Right lung (tissue), 5 donors: ENCODE data around the gene RAC3. TPM values are rescaled to one million over a fixed set of nuclear protein-coding genes. Genes with fewer than 3 reads are reported as not detected.
A peak's percentile ranks its signal among the peaks of the same experiment; 100 is the strongest.
"Not testable (repeated sequence)": the region's sequence is repeated elsewhere in the genome, so short reads cannot be mapped to it uniquely, and the experiment has no call there.

ENCODE experiments used
- DNase-seq, 2 donors: peaks; one replicate each; pipeline ENCODE4 v3.0.0-alpha.2; 2013
- polyA plus RNA-seq, 5 donors: library from polyadenylated mRNA; unstranded; fragments of 120-200 nt; gene quantifications; one replicate each; pipeline versions ENCODE4 v1.2.1 to v1.2.3, GENCODE V29; 2013; ENCODE audit warnings: inconsistent platforms in 1 of 5, low replicate concordance in 1 of 5; ENCODE audit not compliant: insufficient read length in 5 of 5, insufficient read depth in 1 of 5

RAC3 gene
- polyA plus RNA-seq, 5 donors: 11.6 to 26.2 (median 16.2) TPM

GRCh38 chr17:82037092-82037888 is 5.8 kb downstream of the RAC3 start, which contains the start of gene DCXR:
DCXR (minus strand) TSS chr17:82037697; CDS start chr17:82037682, 15 bp downstream.
- DNase-seq: peak; percentile 94 to 96

GRCh38 chr17:82037889-82038195 is 6.4 kb downstream of the RAC3 start:
- no peak for DNase-seq

- not testable (repeated sequence) for DNase-seq
Measured at GRCh38 chr17:82038796-82039409, 7.4 kb downstream of the RAC3 start.

- DNase-seq: no peak
Measured at GRCh38 chr17:82039695-82040299, 8.3 kb downstream of the RAC3 start.

- no peak for DNase-seq
Measured at GRCh38 chr17:82041144-82041814, 9.8 kb downstream of the RAC3 start.

- DNase-seq: no peak
Measured at GRCh38 chr17:82042649-82043048, 11.2 kb downstream of the RAC3 start.

- DNase-seq: no peak
Measured at GRCh38 chr17:82043507-82043906, 12.0 kb downstream of the RAC3 start.

- no peak for DNase-seq
Measured at GRCh38 chr17:82045936-82046484, 14.5 kb downstream of the RAC3 start.

GRCh38 chr17:82046903-82047302 is 15.4 kb downstream of the RAC3 start:
- DNase-seq: no peak

- no peak for DNase-seq
Measured at GRCh38 chr17:82047379-82047778, 15.9 kb downstream of the RAC3 start.

GRCh38 chr17:82047914-82048570 is 16.6 kb downstream of the RAC3 start:
- DNase-seq: no peak

- no peak for DNase-seq
Measured at GRCh38 chr17:82048571-82048971, 17.1 kb downstream of the RAC3 start.

- no peak for DNase-seq
Measured at GRCh38 chr17:82049106-82049505, 17.6 kb downstream of the RAC3 start.

- no peak for DNase-seq
Measured at GRCh38 chr17:82049521-82049971, 18.1 kb downstream of the RAC3 start.

GRCh38 chr17:82050152-82050760 is 18.8 kb downstream of the RAC3 start:
- no peak for DNase-seq

GRCh38 chr17:82050761-82051641 is 19.5 kb downstream of the RAC3 start:
- no peak for DNase-seq

- peak in 1 of 2 donors; percentile 42 for DNase-seq
Measured at GRCh38 chr17:82051776-82052637, 20.5 kb downstream of the RAC3 start, which contains the start of the genes GPS1 and RFNG. GPS1 (plus strand) TSS chr17:82051898; CDS start chr17:82051932, 34 bp downstream. RFNG (minus strand) TSS chr17:82051811; CDS start chr17:82051766, 45 bp downstream.

- DNase-seq: no peak
Measured at GRCh38 chr17:82052638-82053059, 21.2 kb downstream of the RAC3 start.

- no peak for DNase-seq
Measured at GRCh38 chr17:82053130-82053529, 21.7 kb downstream of the RAC3 start.
